HL-60 (cell line): Measurements from ENCODE around the gene ATG10.

Source experiments
- DNase-seq, 2 experiments: peaks; one replicate each; pipeline ENCODE4 v3.0.0-alpha.2; 2010 to 2020; ENCODE audit warnings: low read depth in 1 of 2, low spot score in 1 of 2
- H3K27ac ChIP-seq: fragments of 250-450 bp; sonication (Bioruptor Pico); replicated peaks from 2 replicates; pipeline ENCODE4 v1.5.1; 2020; ENCODE audit warnings: mild to moderate bottlenecking, moderate library complexity
- H3K27me3 ChIP-seq: fragments of 250-450 bp; sonication (Bioruptor Pico); 2 replicates; pipeline ENCODE4 v1.5.1; 2021; ENCODE audit warnings: mild to moderate bottlenecking, moderate library complexity; ENCODE audit not compliant: insufficient read depth, poor library complexity, severe bottlenecking
- H3K4me3 ChIP-seq: replicated peaks from 2 replicates; pipeline ENCODE4 v1.5.1; 2011; ENCODE audit warnings: mild to moderate bottlenecking, control low read depth, low read length; ENCODE audit not compliant: insufficient read depth
- CTCF ChIP-seq: IDR thresholded peaks from one replicate; pipeline ENCODE4 v1.5.1; 2011; ENCODE audit warnings: low read length, control low read depth, inconsistent platforms; ENCODE audit not compliant: insufficient read depth
- GABPA ChIP-seq: IDR thresholded peaks from 2 replicates; pipeline ENCODE4 v1.6.1; 2012; ENCODE audit warnings: low read depth
- POLR2AphosphoS5 ChIP-seq: IDR thresholded peaks from 2 replicates; pipeline ENCODE4 v1.6.1; 2012; ENCODE audit warnings: low read depth
- REST ChIP-seq: IDR thresholded peaks from 2 replicates; pipeline ENCODE4 v1.6.1; 2012; ENCODE audit warnings: low read depth; ENCODE audit not compliant: insufficient replicate concordance
- SPI1 ChIP-seq: IDR thresholded peaks from 2 replicates; pipeline ENCODE4 v1.6.1; 2012; ENCODE audit warnings: low read depth, mild to moderate bottlenecking, borderline replicate concordance

ATG10 gene

GRCh38 chr5:81963544-81963943 is 8.3 kb upstream of the ATG10 start:
- Histone ChIP-seq H3K27me3 (no peaks in the 10 kb centered on the region), H3K4me3 (no peak overlapping the region), H3K27ac (no peak overlapping the region)
- TF ChIP-seq GABPA (no peak), CTCF (no peak), SPI1 (no peak), REST (no peak), POLR2AphosphoS5 (no peak)
- no peak for DNase-seq

- H3K4me3 ChIP-seq = no peak overlapping the region
- DNase-seq = no peak
Observed at GRCh38 chr5:81965524-81965923, 6.3 kb upstream of the ATG10 start.

GRCh38 chr5:81969226-81969625 is 2.6 kb upstream of the ATG10 start:
- no peak for DNase-seq
- H3K27me3 ChIP-seq = no peaks in the 10 kb centered on the region
- TF ChIP-seq POLR2AphosphoS5 (no peak), CTCF (no peak), SPI1 (no peak), GABPA (no peak), REST (no peak)

More at GRCh38 chr5:81965524-81965923, 6.3 kb upstream of the ATG10 start:
- Histone ChIP-seq H3K27me3 (no peaks in the 10 kb centered on the region), H3K27ac (no peak overlapping the region)
- TF ChIP-seq SPI1 = no peak
- TF ChIP-seq CTCF = no peak

GRCh38 chr5:81969912-81970311 is 1.9 kb upstream of the ATG10 start:
- DNase-seq = no peak
- H3K27ac ChIP-seq = no peak overlapping the region
- no peak for TF ChIP-seq GABPA
- no peak for TF ChIP-seq SPI1
- no peak for TF ChIP-seq REST
- TF ChIP-seq CTCF = no peak
- TF ChIP-seq POLR2AphosphoS5 = no peak
- H3K4me3 ChIP-seq = no peak overlapping the region
- no peaks in the 10 kb centered on the region for H3K27me3 ChIP-seq

More at GRCh38 chr5:81969226-81969625, 2.6 kb upstream of the ATG10 start:
- no peak overlapping the region for H3K27ac ChIP-seq
- H3K4me3 ChIP-seq = no peak overlapping the region
